ENCODE results near the gene BSPH1.

DNA sequence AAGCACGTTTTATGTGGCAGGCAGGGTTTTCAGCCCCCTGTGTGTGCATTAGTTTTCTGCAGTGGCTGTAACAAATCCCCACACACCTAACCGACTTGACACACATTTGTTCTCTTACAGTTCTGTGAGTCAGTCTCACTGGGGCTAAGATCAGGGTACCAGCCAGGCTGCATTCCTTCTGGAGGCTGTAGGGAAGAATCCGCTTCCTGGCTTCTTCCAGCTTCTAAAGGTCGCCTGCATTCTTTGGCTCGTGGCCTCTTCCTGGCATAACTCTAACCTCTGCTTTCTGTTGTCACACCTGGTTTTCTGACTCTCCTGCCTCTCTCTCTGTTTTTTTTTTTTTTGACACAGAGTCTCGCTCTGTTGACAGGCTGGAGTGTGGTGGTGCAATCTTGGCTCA lies 8.9 kb upstream of the BSPH1 start:
- TF ChIP-seq ISL1 (CRISPR knock-in tag; IDR thresholded peaks at IDR 0.05), result no peak
- no peak for TF ChIP-seq TCF4 (CRISPR knock-in tag; IDR thresholded peaks at IDR 0.05; ENCODE audit: borderline replicate concordance)
- TF ChIP-seq GLIS3 (CRISPR knock-in tag; IDR thresholded peaks at IDR 0.05), result no peak
- no peak for TF ChIP-seq ARNTL (CRISPR knock-in tag; IDR thresholded peaks at IDR 0.05; ENCODE audit: borderline replicate concordance, low read depth)
- TF ChIP-seq, protein P1, sequence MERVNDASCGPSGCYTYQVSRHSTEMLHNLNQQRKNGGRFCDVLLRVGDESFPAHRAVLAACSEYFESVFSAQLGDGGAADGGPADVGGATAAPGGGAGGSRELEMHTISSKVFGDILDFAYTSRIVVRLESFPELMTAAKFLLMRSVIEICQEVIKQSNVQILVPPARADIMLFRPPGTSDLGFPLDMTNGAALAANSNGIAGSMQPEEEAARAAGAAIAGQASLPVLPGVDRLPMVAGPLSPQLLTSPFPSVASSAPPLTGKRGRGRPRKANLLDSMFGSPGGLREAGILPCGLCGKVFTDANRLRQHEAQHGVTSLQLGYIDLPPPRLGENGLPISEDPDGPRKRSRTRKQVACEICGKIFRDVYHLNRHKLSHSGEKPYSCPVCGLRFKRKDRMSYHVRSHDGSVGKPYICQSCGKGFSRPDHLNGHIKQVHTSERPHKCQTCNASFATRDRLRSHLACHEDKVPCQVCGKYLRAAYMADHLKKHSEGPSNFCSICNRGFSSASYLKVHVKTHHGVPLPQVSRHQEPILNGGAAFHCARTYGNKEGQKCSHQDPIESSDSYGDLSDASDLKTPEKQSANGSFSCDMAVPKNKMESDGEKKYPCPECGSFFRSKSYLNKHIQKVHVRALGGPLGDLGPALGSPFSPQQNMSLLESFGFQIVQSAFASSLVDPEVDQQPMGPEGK (CRISPR knock-in tag; IDR thresholded peaks at IDR 0.05; ENCODE audit: borderline replicate concordance), result no peak
- no peak for TF ChIP-seq PPARA (CRISPR knock-in tag; IDR thresholded peaks at IDR 0.05; ENCODE audit: borderline replicate concordance)
- TF ChIP-seq TOX (CRISPR knock-in tag; IDR thresholded peaks at IDR 0.05; ENCODE audit: borderline replicate concordance), result no peak
- TF ChIP-seq ZNF8 (CRISPR knock-in tag; IDR thresholded peaks at IDR 0.05), result no peak
